ENCODE results near the gene APBB3.

The APBB3 gene

DNA sequence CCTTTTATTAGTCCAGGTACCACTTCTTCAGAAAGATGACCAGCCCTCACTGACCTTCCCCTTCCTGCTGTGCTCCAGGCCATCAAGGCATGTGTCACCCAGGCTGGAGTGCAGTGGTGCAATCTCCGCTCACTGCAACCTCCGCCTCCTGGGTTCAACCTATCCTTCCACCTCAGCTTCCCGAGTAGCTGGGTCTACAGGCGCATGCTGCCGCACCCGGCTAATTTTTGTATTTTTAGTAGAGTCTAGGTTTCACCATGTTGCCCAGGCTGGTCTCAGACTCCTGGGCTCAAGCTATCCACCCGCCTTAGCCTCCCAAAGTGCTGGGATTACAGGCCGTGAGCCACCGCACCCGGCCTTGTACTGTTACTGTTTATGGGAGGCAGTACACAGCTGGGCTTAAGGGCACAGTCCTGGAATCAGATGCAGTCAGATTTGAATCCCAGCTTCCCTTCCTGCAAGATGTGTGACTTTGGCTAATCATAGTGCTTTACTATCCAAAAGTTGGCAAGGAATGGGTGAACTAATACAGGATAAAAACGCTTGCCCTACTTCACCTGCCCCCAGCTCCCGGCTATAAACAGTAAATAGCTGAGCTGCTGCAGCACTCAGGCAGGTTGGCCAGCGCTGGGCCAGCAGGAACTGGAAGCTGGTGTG, 17.4 kb downstream of the APBB3 start:
- Histone ChIP-seq H3K9me3 (ENCODE audit: control insufficient read depth, insufficient read depth, low read depth, low read length) (no peaks in the 10 kb centered on the region), H3K36me3 (ENCODE audit: control insufficient read depth in 2 of 2, insufficient read depth in 1 of 2, low read length in 2 of 2) (peaks cover 12 to 71% of the 10 kb centered on the region in 2 experiments), H3K4me1 (ENCODE audit: control insufficient read depth, insufficient read depth, low read length) (no peaks in the 10 kb centered on the region), H3K4me3 (ENCODE audit: low read depth, low read length) (no peak overlapping the region), H3K27ac (ENCODE audit: extremely low read depth, low read depth, low read length) (no peak overlapping the region; the same call in 1 of the 2 replicates)
- CTCF ChIA-PET: interaction anchor here (0.7 to 1.6 kb wide), 2 partner anchors 88 to 148 kb away, joined by 3 to 4 read pairs; no protein-coding TSS in a partner anchor
- POLR2A ChIA-PET: interaction anchor here (0.6 to 2.9 kb wide), 3 partner anchors 11 to 32 kb away, joined by 3 to 15 read pairs (median 3); partner anchors contain the start of gene SRA1
- TF ChIP-seq ZNF214 (tag by site-specific recombination; IDR thresholded peaks at IDR 0.05; ENCODE audit: borderline replicate concordance) (no peak), ZFHX2 (tag by site-specific recombination; conservative IDR thresholded peaks at IDR 0.05) (no peak), ZNF530 (tag by site-specific recombination; IDR thresholded peaks at IDR 0.05; ENCODE audit: low read depth) (no peak), KLF9 (tag by site-specific recombination; IDR thresholded peaks at IDR 0.05; ENCODE audit: low read depth) (no peak)
- TF ChIP-seq, protein P1, sequence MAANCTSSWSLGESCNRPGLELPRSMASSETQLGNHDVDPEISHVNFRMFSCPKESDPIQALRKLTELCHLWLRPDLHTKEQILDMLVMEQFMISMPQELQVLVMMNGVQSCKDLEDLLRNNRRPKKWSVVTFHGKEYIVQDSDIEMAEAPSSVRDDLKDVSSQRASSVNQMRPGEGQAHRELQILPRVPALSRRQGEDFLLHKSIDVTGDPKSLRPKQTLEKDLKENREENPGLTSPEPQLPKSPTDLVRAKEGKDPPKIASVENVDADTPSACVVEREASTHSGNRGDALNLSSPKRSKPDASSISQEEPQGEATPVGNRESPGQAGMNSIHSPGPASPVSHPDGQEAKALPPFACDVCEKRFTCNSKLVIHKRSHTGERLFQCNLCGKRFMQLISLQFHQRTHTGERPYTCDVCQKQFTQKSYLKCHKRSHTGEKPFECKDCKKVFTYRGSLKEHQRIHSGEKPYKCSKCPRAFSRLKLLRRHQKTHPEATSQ (tag by site-specific recombination; IDR thresholded peaks at IDR 0.05): no peak

DNA sequence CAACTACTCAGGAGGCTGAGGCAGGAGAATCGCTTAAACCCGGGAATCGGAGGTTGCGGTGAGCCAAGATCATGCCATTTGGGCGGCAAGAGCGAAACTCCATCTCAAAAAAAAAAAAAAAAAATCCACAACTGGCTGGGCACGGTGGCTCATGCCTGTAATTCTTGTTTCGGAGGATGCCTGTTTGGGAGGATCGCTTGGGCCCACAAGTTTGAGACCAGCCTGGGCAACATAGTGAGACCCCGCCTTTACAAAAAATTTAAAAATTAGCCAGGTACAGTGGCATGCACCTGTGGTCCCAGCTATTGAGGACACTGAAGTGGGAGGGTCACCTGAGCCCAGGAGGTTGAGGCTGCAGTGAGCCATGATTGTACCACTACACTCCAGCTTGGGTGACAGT, 18.8 kb downstream of the APBB3 start:
- Histone ChIP-seq H3K4me1 (ENCODE audit: control insufficient read depth, insufficient read depth, low read length) (no peaks in the 10 kb centered on the region), H3K36me3 (ENCODE audit: control insufficient read depth in 2 of 2, insufficient read depth in 1 of 2, low read length in 2 of 2) (peaks cover 18 to 71% of the 10 kb centered on the region in 2 experiments), H3K4me3 (ENCODE audit: low read depth, low read length) (no peak overlapping the region), H3K27ac (ENCODE audit: extremely low read depth, low read depth, low read length) (no peak overlapping the region), H3K9me3 (ENCODE audit: control insufficient read depth, insufficient read depth, low read depth, low read length) (no peaks in the 10 kb centered on the region)
- ChIA-PET POLR2A (interaction anchor here (0.7 kb wide), 1 partner anchor 44 kb away, joined by 5 read pairs; no protein-coding TSS in a partner anchor), CTCF (interaction anchor here (0.6 kb wide), 2 partner anchors 311 to 473 kb away, joined by 4 to 5 read pairs; no protein-coding TSS in a partner anchor)
- TF ChIP-seq ZNF211 (tag by site-specific recombination; IDR thresholded peaks at IDR 0.05; ENCODE audit: low read depth): no peak
- TF ChIP-seq, protein P2, sequence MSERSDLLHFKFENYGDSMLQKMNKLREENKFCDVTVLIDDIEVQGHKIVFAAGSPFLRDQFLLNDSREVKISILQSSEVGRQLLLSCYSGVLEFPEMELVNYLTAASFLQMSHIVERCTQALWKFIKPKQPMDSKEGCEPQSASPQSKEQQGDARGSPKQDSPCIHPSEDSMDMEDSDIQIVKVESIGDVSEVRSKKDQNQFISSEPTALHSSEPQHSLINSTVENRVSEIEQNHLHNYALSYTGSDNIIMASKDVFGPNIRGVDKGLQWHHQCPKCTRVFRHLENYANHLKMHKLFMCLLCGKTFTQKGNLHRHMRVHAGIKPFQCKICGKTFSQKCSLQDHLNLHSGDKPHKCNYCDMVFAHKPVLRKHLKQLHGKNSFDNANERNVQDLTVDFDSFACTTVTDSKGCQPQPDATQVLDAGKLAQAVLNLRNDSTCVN (tag by site-specific recombination; optimal IDR thresholded peaks at IDR 0.05): no peak
- TF ChIP-seq HOXA7 (CRISPR knock-in tag; IDR thresholded peaks at IDR 0.05; ENCODE audit: borderline replicate concordance): no peak
- no peak for TF ChIP-seq BCL11A (tag by site-specific recombination; IDR thresholded peaks at IDR 0.05; ENCODE audit: low read depth)
- no peak for TF ChIP-seq ZNF624 (tag by site-specific recombination; IDR thresholded peaks at IDR 0.05)
- TF ChIP-seq ZNF121 (tag by site-specific recombination; IDR thresholded peaks at IDR 0.05): peak; percentile 84
- no peak for TF ChIP-seq ZFP69B (tag by site-specific recombination; IDR thresholded peaks at IDR 0.05)
- TF ChIP-seq ZNF112 (tag by site-specific recombination; IDR thresholded peaks at IDR 0.05): no peak
- TF ChIP-seq ZNF529 (tag by site-specific recombination; IDR thresholded peaks at IDR 0.05; ENCODE audit: insufficient replicate concordance): no peak

DNA sequence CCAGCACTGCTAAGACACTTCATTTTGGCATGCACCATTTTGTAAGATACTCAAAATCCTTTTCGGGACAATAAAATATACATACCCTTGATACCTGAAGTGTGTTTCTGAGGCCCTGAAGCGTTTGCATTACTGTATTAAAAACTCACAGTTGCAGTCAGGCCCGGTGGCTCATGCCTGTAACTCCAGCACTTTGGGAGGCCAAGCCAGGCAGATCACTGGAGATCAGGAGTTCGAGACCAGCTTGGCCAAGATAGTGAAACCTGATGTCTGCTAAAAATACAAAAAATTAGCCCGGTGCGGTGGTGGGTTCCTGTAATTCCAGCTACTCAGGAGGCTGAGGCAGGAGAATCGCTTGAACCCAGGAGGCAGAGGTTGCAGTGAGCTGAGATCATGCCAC, 19.4 kb downstream of the APBB3 start:
- ChIA-PET POLR2A (no interaction called here), CTCF (no interaction called here)
- peaks cover 24 to 71% of the 10 kb centered on the region in 2 experiments for H3K36me3 ChIP-seq (ENCODE audit: control insufficient read depth in 2 of 2, insufficient read depth in 1 of 2, low read length in 2 of 2)
- H3K4me3 ChIP-seq (ENCODE audit: low read depth, low read length): no peak overlapping the region
- H3K4me1 ChIP-seq (ENCODE audit: control insufficient read depth, insufficient read depth, low read length): no peaks in the 10 kb centered on the region
- H3K27ac ChIP-seq (ENCODE audit: extremely low read depth, low read depth, low read length): no peak overlapping the region
- no peak for TF ChIP-seq ZNF555 (tag by site-specific recombination; conservative IDR thresholded peaks at IDR 0.05)
- no peak for TF ChIP-seq ZNF623 (tag by site-specific recombination; IDR thresholded peaks at IDR 0.05)
- TF ChIP-seq ZNF530 (tag by site-specific recombination; IDR thresholded peaks at IDR 0.05; ENCODE audit: low read depth): no peak
- no peaks in the 10 kb centered on the region for H3K9me3 ChIP-seq (ENCODE audit: control insufficient read depth, insufficient read depth, low read depth, low read length)
